Stomach (tissue), 9 donors: ENCODE measurements around the gene VSIG2. TPM values are rescaled to one million over a fixed set of nuclear protein-coding genes. Genes with fewer than 3 reads are reported as not detected.

ENCODE experiments used
- DNase-seq, 2 donors: peaks; one replicate each; pipeline versions ENCODE4 v3.0.0 to v3.0.0-alpha.2; 2013 to 2019
- H3K27ac ChIP-seq, 5 donors: fragments of 200-600 bp in 4 of 5; sonication (generic) in 4 of 5; one replicate each; pipeline ENCODE4 v1.5.1; 2013 to 2019; ENCODE audit warnings: mild to moderate bottlenecking in 1 of 5, moderate library complexity in 1 of 5
- H3K27me3 ChIP-seq, 3 donors: fragments of 200-600 bp; sonication (generic); one replicate each; pipeline ENCODE4 v1.5.1; 2017 to 2019; ENCODE audit warnings: mixed run types in 1 of 3
- H3K36me3 ChIP-seq, 4 donors: fragments of 200-600 bp; sonication (generic); 1 replicate in 3 of 4; 2 replicates in 1 of 4; pipeline ENCODE4 v1.5.1; 2016 to 2019
- H3K4me1 ChIP-seq, 4 donors: fragments of 200-600 bp; sonication (generic); one replicate each; pipeline ENCODE4 v1.5.1; 2016 to 2019
- H3K4me3 ChIP-seq, 4 donors: fragments of 200-600 bp; sonication (generic) in 3 of 4; one replicate each; pipeline ENCODE4 v1.5.1; 2016 to 2019; ENCODE audit warnings: mild to moderate bottlenecking in 1 of 4
- H3K9me3 ChIP-seq, 4 donors: fragments of 200-600 bp; sonication (generic); one replicate each; pipeline ENCODE4 v1.5.1; 2016 to 2019
- EP300 ChIP-seq: sonication (generic); formaldehyde crosslinking; IDR thresholded peaks from one replicate; pipeline ENCODE4 v1.6.1; 2017; ENCODE audit warnings: antibody characterized with exemption
- POLR2A ChIP-seq, 4 donors: fragments of 450-650 bp; IDR thresholded peaks; one replicate each; pipeline ENCODE4 v1.6.1; 2016; ENCODE audit warnings: antibody characterized with exemption in 4 of 4, control low read depth in 2 of 4, mild to moderate bottlenecking in 1 of 4, moderate library complexity in 1 of 4
- POLR2AphosphoS5 ChIP-seq, 3 donors: sonication (generic); formaldehyde crosslinking; IDR thresholded peaks; one replicate each; pipeline ENCODE4 v1.6.1; 2016; ENCODE audit warnings: antibody characterized with exemption in 3 of 3
- WGBS, 5 donors: extraction: QIAGEN DNeasy Blood & Tissue Kit in 3 of 5; methylation state at CpG; one replicate each; pipeline versions ENCODE4 v1.1.5 to v1.1.7; 2013 to 2018; 5-methylcytosine and 5-hydroxymethylcytosine counted together
- intact Hi-C: fragments of 100-400 bp; cut with DNase I; formaldehyde crosslinking; loops from one replicate; pipeline ENCODE4 v1.15.1; 2023; ENCODE audit warnings: low total_unique reads
- polyA plus RNA-seq, 3 donors: library from polyadenylated mRNA; stranded (reverse); fragments of 200-250 nt; gene quantifications; one replicate each; pipeline ENCODE4 v1.2.3, GENCODE V29; 2013
- total RNA-seq, 5 donors: library from RNA; depleted of rRNA; stranded (reverse); fragments of >200 nt; gene quantifications; one replicate each; pipeline versions ENCODE4 v1.1.0 to v1.2.3, GENCODE V29; 2014 to 2016
- TF ChIP-seq, protein P1 (sequence below), 7 experiments: fragments of 450-650 bp in 4 of 7; fragments of 200-600 bp in 3 of 7; sonication (generic) in 3 of 7; IDR thresholded peaks; one replicate each; pipeline ENCODE4 v1.5.1; 2016 to 2019; ENCODE audit warnings: antibody characterized with exemption in 7 of 7, control low read depth in 2 of 7, mild to moderate bottlenecking in 1 of 7
- donor health status: healthy with polysubstance abuse.
- donor health status: Bipolar disorder and iron deficiency.
- donor health status: healthy.

VSIG2 gene
- total and polyA plus RNA-seq, 8 donors, result 80.5 to 419 (median 187) TPM

DNA sequence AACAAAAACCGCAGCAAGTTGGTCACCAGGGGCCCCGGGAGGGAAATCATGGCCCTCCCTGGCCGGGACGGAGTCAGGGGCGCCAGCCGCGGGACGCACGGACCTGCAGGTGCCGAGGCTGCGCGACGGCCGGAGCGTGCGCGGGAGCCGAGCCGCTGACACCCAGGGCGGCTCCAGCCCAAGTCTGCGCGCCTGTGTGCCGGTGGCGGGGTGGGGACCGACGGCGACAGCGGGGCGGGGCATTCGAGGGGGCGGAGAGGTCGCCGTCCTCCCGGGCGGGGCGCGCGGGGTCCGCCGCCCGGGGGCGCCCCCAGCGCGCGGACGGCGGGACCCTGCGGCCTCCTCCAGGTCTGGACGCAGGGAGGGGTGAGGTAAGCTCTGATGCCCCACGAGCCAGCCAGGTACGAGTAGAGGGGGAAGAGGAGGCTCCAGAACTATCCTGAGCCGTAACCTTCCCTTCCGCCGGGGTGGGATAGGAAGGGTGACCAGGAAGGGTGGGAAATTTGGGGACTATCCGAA, 10.1 kb upstream of the VSIG2 start, which contains the start of gene ESAM:
Gene ESAM, minus strand, starts transcription at position 186 of the 519 bp plus-strand sequence. Its CDS starts 136 bp downstream, at position 50.
- Histone ChIP-seq H3K27me3 (peaks cover 4 to 59% (median 42%) of the 10 kb centered on the region in 3 donors), H3K9me3 (no peaks in the 10 kb centered on the region), H3K4me3 (peak within 1 kb of the TSS; percentile 40 to 78 (median 57)), H3K4me1 (peaks cover 42 to 63% (median 62%) of the 10 kb centered on the region in 4 donors), H3K36me3 (peaks cover 5 to 27% (median 11%) of the 10 kb centered on the region in 4 donors), H3K27ac (peak within 1 kb of the TSS; percentile 77 to 85 (median 81))
- WGBS, 5 donors, result 0 to 2% (median 1%) methylated on average over 29 to 55 of the region's 55 CpGs
- DNase-seq, result peak; percentile 76 to 81
- no peak for TF ChIP-seq EP300
- TF ChIP-seq, protein P1, sequence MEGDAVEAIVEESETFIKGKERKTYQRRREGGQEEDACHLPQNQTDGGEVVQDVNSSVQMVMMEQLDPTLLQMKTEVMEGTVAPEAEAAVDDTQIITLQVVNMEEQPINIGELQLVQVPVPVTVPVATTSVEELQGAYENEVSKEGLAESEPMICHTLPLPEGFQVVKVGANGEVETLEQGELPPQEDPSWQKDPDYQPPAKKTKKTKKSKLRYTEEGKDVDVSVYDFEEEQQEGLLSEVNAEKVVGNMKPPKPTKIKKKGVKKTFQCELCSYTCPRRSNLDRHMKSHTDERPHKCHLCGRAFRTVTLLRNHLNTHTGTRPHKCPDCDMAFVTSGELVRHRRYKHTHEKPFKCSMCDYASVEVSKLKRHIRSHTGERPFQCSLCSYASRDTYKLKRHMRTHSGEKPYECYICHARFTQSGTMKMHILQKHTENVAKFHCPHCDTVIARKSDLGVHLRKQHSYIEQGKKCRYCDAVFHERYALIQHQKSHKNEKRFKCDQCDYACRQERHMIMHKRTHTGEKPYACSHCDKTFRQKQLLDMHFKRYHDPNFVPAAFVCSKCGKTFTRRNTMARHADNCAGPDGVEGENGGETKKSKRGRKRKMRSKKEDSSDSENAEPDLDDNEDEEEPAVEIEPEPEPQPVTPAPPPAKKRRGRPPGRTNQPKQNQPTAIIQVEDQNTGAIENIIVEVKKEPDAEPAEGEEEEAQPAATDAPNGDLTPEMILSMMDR (IDR thresholded peaks at IDR 0.05), result no peak
- TF ChIP-seq POLR2AphosphoS5 (IDR thresholded peaks at IDR 0.05), result peak; percentile 8 to 89 (median 88)
- intact Hi-C loops, result loop anchor here (5.0 kb wide), 1 partner anchor 90 kb away; the partner anchor contains the start of genes SIAE and SPA17

DNA sequence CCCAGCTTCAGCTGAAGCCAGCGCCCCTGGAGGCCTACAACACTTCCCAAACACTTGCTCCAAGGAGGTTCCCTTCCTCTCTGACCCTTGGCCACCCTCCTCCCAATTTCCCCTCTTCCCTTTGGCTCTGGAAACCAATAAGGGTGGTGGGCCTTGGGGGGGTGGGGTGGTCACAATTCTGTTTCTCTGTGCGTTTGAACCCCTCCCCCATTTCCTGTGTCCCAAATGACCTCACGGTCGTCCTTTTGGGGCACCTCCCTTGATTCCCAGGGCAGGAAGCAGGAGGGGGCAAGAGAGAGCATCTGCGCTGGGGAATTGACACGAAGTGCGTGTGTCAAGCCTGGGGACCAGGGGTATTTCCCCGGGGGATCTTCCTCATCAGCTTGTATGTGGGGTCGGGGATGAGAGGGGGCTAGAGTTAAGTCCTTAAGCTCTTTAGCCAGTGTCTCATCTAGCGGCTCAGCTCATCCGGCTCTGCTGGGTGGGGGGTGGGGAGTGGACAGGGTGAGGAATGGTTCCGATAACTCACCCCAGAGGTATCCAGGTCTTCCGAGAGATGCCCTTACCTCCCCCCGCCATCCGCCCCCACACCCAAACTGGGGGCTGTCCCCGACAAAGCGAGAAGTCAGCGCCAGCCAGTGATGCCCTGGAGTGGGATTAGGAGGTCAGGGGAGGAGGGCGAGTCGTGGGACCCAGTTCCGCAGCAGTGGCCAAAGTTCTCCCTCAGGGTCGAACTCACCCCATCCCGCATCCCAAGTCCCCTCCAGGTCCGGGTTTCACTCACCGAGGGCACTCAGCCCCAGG, 9.4 kb upstream of the VSIG2 start:
- WGBS, 5 donors, result 18 to 34% (median 25%) methylated on average over 14 to 25 of the region's 25 CpGs
- no peaks in the 10 kb centered on the region for H3K9me3 ChIP-seq
- peak overlapping the region; percentile 77 to 85 (median 81) for H3K27ac ChIP-seq
- H3K36me3 ChIP-seq, result peaks cover 0 to 20% (median 5%) of the 10 kb centered on the region in 4 donors
- intact Hi-C loops, result loop anchor here (5.0 kb wide), 1 partner anchor 89 kb away; the partner anchor contains the start of genes SIAE and SPA17
- TF ChIP-seq, protein P1 (IDR thresholded peaks at IDR 0.05), result no peak
- no peak for TF ChIP-seq POLR2AphosphoS5 (IDR thresholded peaks at IDR 0.05)
- TF ChIP-seq POLR2A (IDR thresholded peaks at IDR 0.05), result no peak
- no peak for TF ChIP-seq EP300
- peak overlapping the region; percentile 40 to 78 (median 57) for H3K4me3 ChIP-seq
- H3K4me1 ChIP-seq, result peaks cover 42 to 63% (median 62%) of the 10 kb centered on the region in 4 donors
- peaks cover 4 to 66% (median 42%) of the 10 kb centered on the region in 3 donors for H3K27me3 ChIP-seq
- DNase-seq, result peak in 1 of 2 donors; percentile 36

DNA sequence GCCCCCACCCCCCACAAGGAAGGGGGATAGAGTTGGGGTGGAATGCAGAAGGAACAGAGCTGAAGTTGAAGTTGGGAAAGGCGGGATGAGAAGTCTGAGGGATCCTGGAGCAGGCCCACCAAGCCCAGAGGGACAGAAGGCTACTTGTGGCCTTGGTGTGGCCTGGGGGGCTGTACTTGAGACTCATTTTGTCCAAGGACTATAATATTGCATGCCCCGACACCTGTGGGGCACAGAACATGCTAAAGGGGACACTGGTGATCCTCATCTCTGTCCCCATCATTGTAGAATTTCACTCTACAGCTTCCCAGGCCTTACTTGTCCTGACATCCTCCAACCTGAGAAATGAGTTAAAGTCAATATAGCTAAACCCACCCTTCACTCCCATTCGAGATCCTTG, 8.8 kb upstream of the VSIG2 start:
- Histone ChIP-seq H3K27ac (peak overlapping the region; percentile 5 to 83 (median 79)), H3K4me3 (peak overlapping the region; percentile 40 to 78 (median 57)), H3K36me3 (peaks cover 0 to 16% (median 2%) of the 10 kb centered on the region in 4 donors), H3K27me3 (peaks cover 4 to 73% (median 42%) of the 10 kb centered on the region in 3 donors), H3K9me3 (no peaks in the 10 kb centered on the region), H3K4me1 (peaks cover 42 to 63% (median 62%) of the 10 kb centered on the region in 4 donors)
- TF ChIP-seq POLR2AphosphoS5 (IDR thresholded peaks at IDR 0.05), result no peak
- no peak for TF ChIP-seq EP300
- TF ChIP-seq, protein P1 (IDR thresholded peaks at IDR 0.05), result no peak
- no peak for TF ChIP-seq POLR2A (IDR thresholded peaks at IDR 0.05)
- WGBS, 5 donors, result 66 to 75% (median 74%) methylated on average over 3 of the region's 3 CpGs
- DNase-seq, result no peak
- intact Hi-C loops, result loop anchor here (5.0 kb wide), 1 partner anchor 89 kb away; the partner anchor contains the start of genes SIAE and SPA17

DNA sequence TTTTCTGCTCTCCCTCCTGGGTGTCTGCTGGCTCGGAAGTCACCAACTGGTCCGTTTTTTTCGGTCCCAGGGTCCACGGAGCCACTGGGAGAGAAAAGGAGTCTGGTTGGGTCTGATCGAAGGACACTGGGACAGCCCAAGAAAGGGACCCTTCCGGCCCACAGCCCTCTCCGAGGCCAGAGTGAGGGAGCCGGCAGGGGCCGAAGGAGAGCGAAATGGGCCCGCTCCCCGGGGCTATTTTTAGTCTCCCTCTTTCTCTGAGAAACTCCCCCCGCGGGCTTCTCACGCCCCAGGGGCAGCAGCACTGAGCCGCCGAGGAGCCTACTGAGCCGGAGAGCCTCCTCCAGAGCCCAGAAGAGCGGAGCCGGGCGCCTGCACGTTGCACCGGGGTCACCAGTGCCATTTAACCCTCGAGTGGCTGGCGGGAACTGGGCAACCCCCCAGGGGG, 8.2 kb upstream of the VSIG2 start:
- WGBS, 5 donors, result 26 to 56% (median 39%) methylated on average over 18 to 25 of the region's 25 CpGs
- Histone ChIP-seq H3K9me3 (no peaks in the 10 kb centered on the region), H3K27me3 (peaks cover 4 to 74% (median 42%) of the 10 kb centered on the region in 3 donors), H3K27ac (peak overlapping the region; percentile 39 to 83 (median 79)), H3K36me3 (peaks cover 0 to 10% (median 0%) of the 10 kb centered on the region in 4 donors), H3K4me3 (peak overlapping the region; percentile 40 to 78 (median 57)), H3K4me1 (peaks cover 42 to 63% (median 62%) of the 10 kb centered on the region in 4 donors)
- peak in 1 of 2 donors; percentile 42 for DNase-seq
- intact Hi-C loops, result loop anchor here (5.0 kb wide), 1 partner anchor 88 kb away; the partner anchor contains the start of genes SIAE and SPA17
- TF ChIP-seq EP300, result no peak
- TF ChIP-seq POLR2A (IDR thresholded peaks at IDR 0.05), result no peak
